GM23338 (cell line): ENCODE measurements around the gene PARVG.

Experiments
- EZH2 ChIP-seq: fragments of 200-600 bp; sonication (generic); IDR thresholded peaks from one replicate; pipeline ENCODE4 v1.8.0; 2017; ENCODE audit warnings: antibody characterized with exemption, mild to moderate bottlenecking, low read depth; ENCODE audit not compliant: unreplicated experiment
- TF ChIP-seq, protein P1 (sequence below), 2 experiments: fragments of 200-600 bp in 1 of 2; sonication (generic) in 1 of 2; conservative IDR thresholded peaks; 2 replicates each; pipeline versions ENCODE4 v1.5.1 to v1.6.1; 2016 to 2017; ENCODE audit warnings: antibody characterized with exemption in 2 of 2, low read depth in 2 of 2, mild to moderate bottlenecking in 2 of 2, moderate library complexity in 1 of 2

- TF ChIP-seq, protein P1, sequence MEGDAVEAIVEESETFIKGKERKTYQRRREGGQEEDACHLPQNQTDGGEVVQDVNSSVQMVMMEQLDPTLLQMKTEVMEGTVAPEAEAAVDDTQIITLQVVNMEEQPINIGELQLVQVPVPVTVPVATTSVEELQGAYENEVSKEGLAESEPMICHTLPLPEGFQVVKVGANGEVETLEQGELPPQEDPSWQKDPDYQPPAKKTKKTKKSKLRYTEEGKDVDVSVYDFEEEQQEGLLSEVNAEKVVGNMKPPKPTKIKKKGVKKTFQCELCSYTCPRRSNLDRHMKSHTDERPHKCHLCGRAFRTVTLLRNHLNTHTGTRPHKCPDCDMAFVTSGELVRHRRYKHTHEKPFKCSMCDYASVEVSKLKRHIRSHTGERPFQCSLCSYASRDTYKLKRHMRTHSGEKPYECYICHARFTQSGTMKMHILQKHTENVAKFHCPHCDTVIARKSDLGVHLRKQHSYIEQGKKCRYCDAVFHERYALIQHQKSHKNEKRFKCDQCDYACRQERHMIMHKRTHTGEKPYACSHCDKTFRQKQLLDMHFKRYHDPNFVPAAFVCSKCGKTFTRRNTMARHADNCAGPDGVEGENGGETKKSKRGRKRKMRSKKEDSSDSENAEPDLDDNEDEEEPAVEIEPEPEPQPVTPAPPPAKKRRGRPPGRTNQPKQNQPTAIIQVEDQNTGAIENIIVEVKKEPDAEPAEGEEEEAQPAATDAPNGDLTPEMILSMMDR (conservative IDR thresholded peaks at IDR 0.05; ENCODE audit: low read depth in 2 of 2) = no peak
- no peak for TF ChIP-seq EZH2
Measured at GRCh38 chr22:44145544-44145943, 35.2 kb upstream of the PARVG start.
